Glutamatergic neuron (in vitro differentiated cells): Measurements from ENCODE around the gene HNF4A. TPM values are rescaled to one million over a fixed set of nuclear protein-coding genes. Genes with fewer than 3 reads are reported as not detected.

Experiments
- DNase-seq: peaks from one replicate; pipeline ENCODE4 v3.0.0; 2022
- H3K27ac Mint-ChIP-seq: one replicate; pipeline ENCODE4 v1.8.0; 2020; ENCODE audit warnings: mild to moderate bottlenecking, mixed read lengths, inconsistent platforms; ENCODE audit not compliant: unreplicated experiment
- H3K27me3 Mint-ChIP-seq: one replicate; pipeline ENCODE4 v1.8.0; 2020; ENCODE audit warnings: mild to moderate bottlenecking, moderate library complexity, mixed read lengths, inconsistent platforms; ENCODE audit not compliant: unreplicated experiment
- H3K36me3 Mint-ChIP-seq: one replicate; pipeline ENCODE4 v1.8.0; 2020; ENCODE audit warnings: mild to moderate bottlenecking, mixed read lengths, inconsistent platforms; ENCODE audit not compliant: unreplicated experiment
- H3K4me1 Mint-ChIP-seq: one replicate; pipeline ENCODE4 v1.8.0; 2020; ENCODE audit warnings: mild to moderate bottlenecking, low read depth, mixed read lengths, inconsistent platforms; ENCODE audit not compliant: unreplicated experiment
- H3K4me3 Mint-ChIP-seq: one replicate; pipeline ENCODE4 v1.8.0; 2020; ENCODE audit warnings: mild to moderate bottlenecking, mixed read lengths, inconsistent platforms; ENCODE audit not compliant: unreplicated experiment
- H3K9me3 Mint-ChIP-seq: one replicate; pipeline ENCODE4 v1.8.0; 2020; ENCODE audit warnings: mild to moderate bottlenecking, moderate library complexity, mixed read lengths, inconsistent platforms; ENCODE audit not compliant: unreplicated experiment
- CTCF ChIP-seq: fragments of 200-600 bp; sonication (generic); IDR thresholded peaks from one replicate; pipeline ENCODE4 v1.5.0; 2021; ENCODE audit not compliant: partially characterized antibody, unreplicated experiment
- total RNA-seq: library from RNA; stranded (reverse); fragmentation: NEBNext Ultra II Directional; extraction: Animal tissue kit (Norgen Biotek cat#: 25700); gene quantifications from one replicate; pipeline ENCODE4 v1.2.1, GENCODE V29; 2021; ENCODE audit not compliant: unreplicated experiment

HNF4A gene
- total RNA-seq, 1 donor from 2014 or later: not detected

GRCh38 chr20:44414346-44414714 lies 58.8 kb downstream of the HNF4A start:
- no peak for TF ChIP-seq CTCF
- Mint-ChIP-seq H3K4me1 (peaks cover 2% of the 10 kb centered on the region), H3K27ac (no peak overlapping the region), H3K4me3 (no peak overlapping the region), H3K27me3 (peaks cover 2% of the 10 kb centered on the region), H3K9me3 (peaks cover 2% of the 10 kb centered on the region), H3K36me3 (no peaks in the 10 kb centered on the region)
- no peak for DNase-seq

GRCh38 chr20:44414808-44415207 lies 59.3 kb downstream of the HNF4A start:
- Mint-ChIP-seq H3K27ac (no peak overlapping the region), H3K9me3 (peaks cover 2% of the 10 kb centered on the region), H3K36me3 (no peaks in the 10 kb centered on the region), H3K27me3 (peaks cover 2% of the 10 kb centered on the region), H3K4me3 (no peak overlapping the region), H3K4me1 (peaks cover 2% of the 10 kb centered on the region)
- TF ChIP-seq CTCF: no peak
- no peak for DNase-seq

GRCh38 chr20:44415833-44416715 lies 60.6 kb downstream of the HNF4A start:
- H3K4me1 Mint-ChIP-seq: peaks cover 2% of the 10 kb centered on the region
- no peak overlapping the region for H3K27ac Mint-ChIP-seq
- peaks cover 2% of the 10 kb centered on the region for H3K27me3 Mint-ChIP-seq
- TF ChIP-seq CTCF: no peak
- DNase-seq: no peak
- peaks cover 2% of the 10 kb centered on the region for H3K9me3 Mint-ChIP-seq
- no peaks in the 10 kb centered on the region for H3K36me3 Mint-ChIP-seq
- H3K4me3 Mint-ChIP-seq: no peak overlapping the region

- H3K36me3 Mint-ChIP-seq: no peaks in the 10 kb centered on the region
- H3K27ac Mint-ChIP-seq: no peak overlapping the region
- H3K9me3 Mint-ChIP-seq: peaks cover 2% of the 10 kb centered on the region
- DNase-seq: no peak
- no peak for TF ChIP-seq CTCF
- H3K4me1 Mint-ChIP-seq: no peaks in the 10 kb centered on the region
- H3K4me3 Mint-ChIP-seq: no peak overlapping the region
- H3K27me3 Mint-ChIP-seq: no peaks in the 10 kb centered on the region
Observed at GRCh38 chr20:44418069-44418905, 62.8 kb downstream of the HNF4A start.
